Keratinocyte (primary cell): ENCODE measurements around the gene SLC25A46. TPM values are rescaled to one million over a fixed set of nuclear protein-coding genes. Genes with fewer than 3 reads are reported as not detected.
"Not testable (repeated sequence)": the region's sequence is repeated elsewhere in the genome, so short reads cannot be mapped to it uniquely, and the experiment has no call there.

Experiments
- DNase-seq: peaks from one replicate; pipeline ENCODE4 v3.0.0-alpha.2; 2011; ENCODE audit warnings: low read depth, missing footprints, low spot score
- FAIRE-seq: peaks from 2 replicates; lab custom pipeline; 2011; peaks lifted over from hg19 to GRCh38; lab: Jason Lieb, UNC
- H2AFZ ChIP-seq: 2 replicates; pipeline ENCODE4 v1.6.0; 2012; ENCODE audit warnings: low read length, control low read depth, inconsistent platforms; ENCODE audit not compliant: control insufficient read depth
- H3K27ac ChIP-seq: 2 replicates; pipeline ENCODE4 v1.5.1; 2011; ENCODE audit warnings: low read length; ENCODE audit not compliant: control insufficient read depth, insufficient read depth
- H3K27me3 ChIP-seq: 3 replicates; pipeline ENCODE4 v1.6.0; 2011; ENCODE audit warnings: low read length; ENCODE audit not compliant: control insufficient read depth, insufficient read depth; ENCODE audit errors: extremely low read depth
- H3K36me3 ChIP-seq, 2 experiments: 2 replicates in 1 of 2; 3 replicates in 1 of 2; pipeline ENCODE4 v1.5.1; 2011; ENCODE audit warnings: low read length in 2 of 2, mild to moderate bottlenecking in 1 of 2; ENCODE audit not compliant: control insufficient read depth in 2 of 2, insufficient read depth in 2 of 2; ENCODE audit errors: extremely low read depth in 1 of 2
- H3K4me1 ChIP-seq: 3 replicates; pipeline ENCODE4 v1.5.1; 2011; ENCODE audit warnings: low read length; ENCODE audit not compliant: control insufficient read depth, insufficient read depth; ENCODE audit errors: extremely low read depth
- H3K4me2 ChIP-seq: 3 replicates; pipeline ENCODE4 v1.6.0; 2011; ENCODE audit warnings: low read depth, low read length; ENCODE audit not compliant: control insufficient read depth, insufficient read depth; ENCODE audit errors: extremely low read depth
- H3K4me3 ChIP-seq, 3 experiments: fragments of 200-600 bp in 1 of 3; sonication (generic) in 1 of 3; 2 replicates in 2 of 3; 3 replicates in 1 of 3; pipeline ENCODE4 v1.5.1; 2011 to 2016; ENCODE audit warnings: low read length in 3 of 3, mild to moderate bottlenecking in 3 of 3, control low read depth in 2 of 3, inconsistent platforms in 1 of 3, low read depth in 1 of 3, mixed read lengths in 1 of 3, mixed run types in 1 of 3, moderate library complexity in 1 of 3; ENCODE audit not compliant: control insufficient read depth in 2 of 3, insufficient read depth in 2 of 3; ENCODE audit errors: extremely low read depth in 1 of 3
- H3K79me2 ChIP-seq: 2 replicates; pipeline ENCODE4 v1.6.0; 2012; ENCODE audit warnings: low read length; ENCODE audit not compliant: control insufficient read depth, insufficient read depth
- H3K9ac ChIP-seq: 3 replicates; pipeline ENCODE4 v1.6.0; 2011; ENCODE audit warnings: low read length; ENCODE audit not compliant: control insufficient read depth, insufficient read depth; ENCODE audit errors: extremely low read depth
- H3K9me1 ChIP-seq: 3 replicates; pipeline ENCODE4 v1.6.0; 2011; ENCODE audit warnings: low read length; ENCODE audit not compliant: control insufficient read depth, insufficient read depth; ENCODE audit errors: extremely low read depth
- H3K9me3 ChIP-seq: 2 replicates; pipeline ENCODE4 v1.5.1; 2012; ENCODE audit warnings: low read depth, low read length; ENCODE audit not compliant: control insufficient read depth
- H4K20me1 ChIP-seq: 3 replicates; pipeline ENCODE4 v1.6.0; 2011; ENCODE audit warnings: low read length; ENCODE audit not compliant: control insufficient read depth, insufficient read depth; ENCODE audit errors: extremely low read depth
- EZH2 ChIP-seq: IDR thresholded peaks from one replicate; pipeline ENCODE4 v1.6.1; 2012; ENCODE audit warnings: inconsistent platforms, mild to moderate bottlenecking, low read length, moderate library complexity
- dilution Hi-C: fragments of 300-500 bp; cut with MboI; formaldehyde crosslinking; loops from one replicate; pipeline ENCODE4 v1.7.0; 2020; ENCODE audit warnings: low sequenced_read_pairs; ENCODE audit not compliant: extremely low pct_ligation_motif_present
- polyA minus RNA-seq, 3 experiments: library from RNA; depleted of rRNA, polyadenylated mRNA; stranded (reverse); fragments of >200 nt; gene quantifications; 1 replicate in 1 of 3; 2 replicates in 1 of 3; 3 replicates in 1 of 3; pipeline ENCODE4 v1.2.3, GENCODE V29; 2011
- polyA plus RNA-seq, 5 experiments: library from polyadenylated mRNA; depleted of rRNA in 3 of 5; stranded (reverse) in 3 of 5; stranded (forward) in 1 of 5; unstranded in 1 of 5; fragments of >200 nt; gene quantifications; 1 replicate in 1 of 5; 2 replicates in 3 of 5; 3 replicates in 1 of 5; pipeline versions ENCODE4 v1.2.1 to v1.2.3, GENCODE V29; 2011 to 2012; ENCODE audit warnings: missing spikeins in 2 of 5, low read depth in 1 of 5, low replicate concordance in 1 of 5
- TF ChIP-seq, protein P1 (sequence below), 3 experiments: IDR thresholded peaks in 1 of 3; conservative IDR thresholded peaks in 1 of 3; optimal IDR thresholded peaks in 1 of 3; 2 replicates in 2 of 3; 3 replicates in 1 of 3; pipeline versions ENCODE3 to v1.5.1; 2011; ENCODE audit warnings: low read length in 3 of 3, mild to moderate bottlenecking in 3 of 3, moderate library complexity in 2 of 3, control low read depth in 1 of 3, inconsistent platforms in 1 of 3; ENCODE audit not compliant: insufficient read depth in 2 of 3; ENCODE audit errors: extremely low read depth in 1 of 3

The SLC25A46 gene
- polyA plus RNA-seq, result 28.1 to 56.2 TPM (median 29.6 TPM) in 3 replicates
- 23.2 TPM for polyA plus RNA-seq (2011; ENCODE audit: low read depth)
- polyA plus RNA-seq (2011; cell fraction: cytosol; rRNA removed), result 27.0 and 54.9 TPM in 2 replicates
- 20.1 and 26.5 TPM in 2 replicates for polyA plus RNA-seq (2011; cell fraction: nucleus; rRNA removed)
- 20.5 and 29.8 TPM in 2 replicates for polyA plus RNA-seq (2012; ENCODE audit: low replicate concordance)
- 9.9 to 68.7 TPM (median 27.6 TPM) in 3 replicates for polyA minus RNA-seq
- 34.0 TPM for polyA minus RNA-seq (2011; cell fraction: cytosol; rRNA and poly(A)+ RNA removed)
- 14.5 and 25.8 TPM in 2 replicates for polyA minus RNA-seq (2011; cell fraction: nucleus; rRNA and poly(A)+ RNA removed)

- dilution Hi-C loops, result no loop called here
- H3K9me1 ChIP-seq, result no peaks in the 10 kb centered on the region
- peaks cover 20% of the 10 kb centered on the region for H3K79me2 ChIP-seq
- H2AFZ ChIP-seq, result peak within 1 kb of the TSS; percentile 95
- no peak for TF ChIP-seq EZH2
- TF ChIP-seq, protein P1, sequence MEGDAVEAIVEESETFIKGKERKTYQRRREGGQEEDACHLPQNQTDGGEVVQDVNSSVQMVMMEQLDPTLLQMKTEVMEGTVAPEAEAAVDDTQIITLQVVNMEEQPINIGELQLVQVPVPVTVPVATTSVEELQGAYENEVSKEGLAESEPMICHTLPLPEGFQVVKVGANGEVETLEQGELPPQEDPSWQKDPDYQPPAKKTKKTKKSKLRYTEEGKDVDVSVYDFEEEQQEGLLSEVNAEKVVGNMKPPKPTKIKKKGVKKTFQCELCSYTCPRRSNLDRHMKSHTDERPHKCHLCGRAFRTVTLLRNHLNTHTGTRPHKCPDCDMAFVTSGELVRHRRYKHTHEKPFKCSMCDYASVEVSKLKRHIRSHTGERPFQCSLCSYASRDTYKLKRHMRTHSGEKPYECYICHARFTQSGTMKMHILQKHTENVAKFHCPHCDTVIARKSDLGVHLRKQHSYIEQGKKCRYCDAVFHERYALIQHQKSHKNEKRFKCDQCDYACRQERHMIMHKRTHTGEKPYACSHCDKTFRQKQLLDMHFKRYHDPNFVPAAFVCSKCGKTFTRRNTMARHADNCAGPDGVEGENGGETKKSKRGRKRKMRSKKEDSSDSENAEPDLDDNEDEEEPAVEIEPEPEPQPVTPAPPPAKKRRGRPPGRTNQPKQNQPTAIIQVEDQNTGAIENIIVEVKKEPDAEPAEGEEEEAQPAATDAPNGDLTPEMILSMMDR (optimal IDR thresholded peaks at IDR 0.05 in 1 of 3, IDR thresholded peaks at IDR 0.05 in 1 of 3, conservative IDR thresholded peaks at IDR 0.05 in 1 of 3; ENCODE audit: extremely low read depth in 1 of 3, insufficient read depth in 2 of 3, low read length in 3 of 3), result no peak
- DNase-seq, result peak; percentile 30
- no peaks in the 10 kb centered on the region for H3K27me3 ChIP-seq
- no peaks in the 10 kb centered on the region for H3K9me3 ChIP-seq
- peak within 1 kb of the TSS; percentile 98 for H3K4me2 ChIP-seq
- peak within 1 kb of the TSS; percentile 85 to 90 (median 89) for H3K4me3 ChIP-seq
- peak; percentile 52 for FAIRE-seq
- H3K36me3 ChIP-seq, result no peaks in the 10 kb centered on the region
- H3K4me1 ChIP-seq, result peaks cover 3% of the 10 kb centered on the region
- H3K27ac ChIP-seq, result peak within 1 kb of the TSS; percentile 66
- H3K9ac ChIP-seq, result peak within 1 kb of the TSS; percentile 83
- no peaks in the 10 kb centered on the region for H4K20me1 ChIP-seq
Measured at GRCh38 chr5:110738812-110739651, at the start of gene SLC25A46. Gene SLC25A46 (plus strand): TSS chr5:110739007. CDS start chr5:110739120, 113 bp downstream.

DNA sequence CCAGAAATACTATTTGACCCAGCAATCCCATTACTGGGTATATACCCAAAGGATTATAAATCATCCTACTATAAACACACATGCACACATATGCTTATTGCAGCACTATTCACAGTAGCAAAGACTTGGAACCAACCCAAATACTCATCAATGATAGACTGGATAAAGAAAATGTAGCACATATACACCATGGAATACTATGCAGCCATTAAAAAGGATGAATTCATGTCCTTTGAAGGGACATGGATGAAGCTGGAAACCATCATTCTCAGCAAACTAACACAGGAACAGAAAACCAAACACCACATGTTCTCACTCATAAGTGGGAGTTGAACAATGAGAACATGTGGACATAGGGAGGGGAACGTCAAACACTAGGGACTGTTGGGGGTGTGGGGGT lies 48.2 kb upstream of the SLC25A46 start:
- H3K4me1 ChIP-seq, H3K27me3 ChIP-seq, H3K27ac ChIP-seq, H3K4me2 ChIP-seq, H3K9me1 ChIP-seq, FAIRE-seq, dilution Hi-C loops, H3K9me3 ChIP-seq, H3K36me3 ChIP-seq, H2AFZ ChIP-seq, H3K4me3 ChIP-seq, H3K9ac ChIP-seq, H3K79me2 ChIP-seq, DNase-seq, H4K20me1 ChIP-seq: not testable (repeated sequence)

- dilution Hi-C loops, H3K9ac ChIP-seq, H3K9me1 ChIP-seq, H3K27ac ChIP-seq, H3K79me2 ChIP-seq, H3K4me2 ChIP-seq, DNase-seq, H3K4me3 ChIP-seq, H3K9me3 ChIP-seq, H3K27me3 ChIP-seq, H3K36me3 ChIP-seq, H3K4me1 ChIP-seq, H2AFZ ChIP-seq, FAIRE-seq, H4K20me1 ChIP-seq: not testable (repeated sequence)
Measured at GRCh38 chr5:110692669-110693068, 46.1 kb upstream of the SLC25A46 start.
